Iris pigment epithelial cell (primary cell): ENCODE measurements around the gene HILPDA.
"Not testable (repeated sequence)": the region's sequence is repeated elsewhere in the genome, so short reads cannot be mapped to it uniquely, and the experiment has no call there.

Source experiments
- DNase-seq: peaks from one replicate; pipeline ENCODE4 v3.0.0-alpha.2; 2011; ENCODE audit warnings: low read depth

HILPDA gene

DNA sequence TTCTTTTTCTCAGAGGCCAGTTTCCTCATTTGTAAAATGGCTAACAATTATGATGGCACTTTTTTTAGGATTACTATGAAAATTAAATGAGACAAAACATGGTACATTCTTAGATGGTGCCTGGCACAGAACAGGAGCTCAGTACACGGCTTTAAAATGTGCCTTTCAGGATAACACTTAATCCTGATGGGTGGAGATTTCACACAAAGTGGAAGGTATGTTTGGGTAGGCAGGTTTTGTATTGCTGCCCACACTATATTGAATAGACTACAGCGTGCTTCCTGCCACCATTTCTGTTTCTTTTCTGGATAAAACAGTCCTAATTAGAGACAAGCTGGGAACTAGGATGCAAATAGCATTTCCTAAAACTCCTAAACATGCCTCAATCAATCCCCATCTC lies 23.9 kb upstream of the HILPDA start:
- DNase-seq: no peak

DNA sequence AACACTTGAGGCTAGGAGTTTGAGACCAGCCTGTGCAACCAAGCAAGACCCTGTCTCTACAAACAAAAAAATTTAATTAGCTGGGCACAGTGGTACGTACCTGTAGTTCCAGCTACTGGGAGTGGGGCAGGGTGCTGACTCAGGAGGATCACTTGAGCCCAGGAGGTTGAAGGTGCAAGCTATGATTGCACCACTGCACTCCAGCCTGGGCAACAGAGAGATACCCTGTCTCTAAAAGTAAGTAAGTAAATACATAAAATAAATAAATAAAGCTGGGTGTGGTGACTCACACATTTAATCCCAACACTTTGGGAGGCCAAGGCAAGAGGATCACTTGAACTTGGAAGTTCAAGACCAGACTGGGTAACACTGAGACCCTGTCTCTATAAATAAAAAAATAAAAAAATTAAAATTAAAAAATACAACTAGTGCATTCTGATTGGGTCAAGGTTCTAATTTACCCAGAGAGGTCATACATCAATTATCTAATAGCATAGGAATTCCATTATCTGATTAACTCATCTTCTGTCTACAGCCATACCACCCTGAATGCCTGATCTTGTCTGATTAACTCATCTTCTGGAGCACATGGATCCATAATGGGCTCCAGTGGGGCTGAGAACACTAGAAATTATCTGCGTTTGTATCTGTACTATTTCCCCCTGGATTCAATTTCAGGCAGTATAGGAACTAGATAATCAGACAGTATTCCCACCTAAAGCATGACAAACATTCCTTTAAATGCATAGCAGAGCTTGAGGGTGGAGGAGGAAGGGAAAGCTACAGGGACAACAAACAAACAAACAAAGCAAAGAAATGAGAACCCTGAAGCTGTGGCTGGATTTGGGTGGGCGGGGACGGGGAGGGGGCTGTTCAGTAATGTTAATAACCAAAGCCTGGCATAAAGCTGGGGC lies 21.0 kb upstream of the HILPDA start:
- DNase-seq: no peak

DNA sequence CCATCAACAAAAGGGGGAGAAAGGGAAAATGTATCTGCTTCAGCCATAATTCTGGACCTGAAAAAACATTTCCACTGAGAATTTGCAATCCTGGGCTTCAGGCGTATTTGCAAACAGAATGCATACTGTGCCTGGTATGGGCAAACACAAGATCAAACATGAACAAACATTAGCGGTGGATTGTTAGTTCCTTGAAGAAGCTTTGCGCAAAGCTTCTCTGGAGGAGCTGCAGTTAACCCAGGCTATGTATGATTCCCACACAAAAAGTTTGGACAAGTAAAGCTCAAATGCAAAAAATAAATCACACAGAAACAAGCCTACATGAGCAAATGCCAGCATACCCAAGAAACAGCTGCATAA lies 20.4 kb upstream of the HILPDA start:
- DNase-seq: no peak

DNA sequence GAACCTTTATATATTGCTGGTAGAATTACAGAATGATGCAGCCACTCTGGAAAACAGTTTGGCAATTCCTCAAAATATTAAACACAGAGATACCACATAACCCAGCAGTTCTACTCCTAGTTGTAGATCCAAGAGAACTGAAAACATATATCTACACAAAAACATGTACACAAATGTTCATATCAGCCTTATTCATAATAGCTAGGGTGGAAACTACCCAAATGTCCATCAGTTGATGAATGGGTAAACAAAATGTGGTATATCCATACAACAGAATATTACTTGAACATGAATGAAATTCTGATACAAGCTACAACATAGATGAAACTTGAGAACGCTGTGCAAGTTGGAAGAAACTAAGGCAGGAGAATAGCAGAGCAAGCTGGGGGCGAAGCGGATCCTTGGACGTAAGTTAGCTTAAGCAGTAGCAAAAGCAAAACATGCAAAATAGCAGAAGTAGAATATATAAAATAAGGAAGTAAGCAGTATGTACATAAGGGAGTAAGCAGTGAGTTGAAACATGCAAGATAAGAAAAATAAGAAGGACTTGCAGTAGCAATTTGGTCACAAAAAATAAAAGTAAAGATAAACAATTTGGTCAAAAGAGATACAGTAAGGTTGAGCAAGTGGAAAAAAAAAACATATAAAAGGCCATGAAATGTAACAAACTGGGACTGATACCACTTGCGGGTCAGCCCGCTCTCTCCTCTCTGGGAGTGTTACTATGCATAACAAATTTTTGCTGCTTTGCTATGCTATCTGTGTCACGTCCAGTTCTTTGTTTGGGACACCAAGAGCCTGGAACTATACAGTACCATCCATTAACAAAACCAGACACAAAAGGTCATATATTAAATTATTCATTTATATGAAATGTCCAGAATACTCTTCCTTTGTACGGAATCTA lies 18.0 kb upstream of the HILPDA start:
- DNase-seq: no peak

DNA sequence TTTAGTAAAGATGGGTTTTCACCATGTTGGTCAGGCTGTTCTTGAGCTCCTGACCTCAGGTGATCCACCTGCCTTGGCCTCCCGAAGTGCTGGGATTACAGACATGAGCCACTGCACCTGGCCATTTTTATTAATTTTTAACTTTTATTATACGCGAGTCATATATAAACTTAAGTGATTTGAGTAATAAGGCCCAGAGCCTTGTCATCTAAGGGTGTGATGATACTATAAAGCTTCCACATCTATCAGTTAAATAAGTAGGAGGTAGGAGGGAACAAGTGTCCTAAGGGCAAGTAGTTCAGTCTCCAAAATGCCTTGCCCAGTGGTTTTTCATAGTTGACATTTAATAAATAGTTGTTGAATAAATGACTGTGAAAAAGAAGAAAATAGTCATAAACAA lies 13.3 kb upstream of the HILPDA start:
- no peak for DNase-seq

DNA sequence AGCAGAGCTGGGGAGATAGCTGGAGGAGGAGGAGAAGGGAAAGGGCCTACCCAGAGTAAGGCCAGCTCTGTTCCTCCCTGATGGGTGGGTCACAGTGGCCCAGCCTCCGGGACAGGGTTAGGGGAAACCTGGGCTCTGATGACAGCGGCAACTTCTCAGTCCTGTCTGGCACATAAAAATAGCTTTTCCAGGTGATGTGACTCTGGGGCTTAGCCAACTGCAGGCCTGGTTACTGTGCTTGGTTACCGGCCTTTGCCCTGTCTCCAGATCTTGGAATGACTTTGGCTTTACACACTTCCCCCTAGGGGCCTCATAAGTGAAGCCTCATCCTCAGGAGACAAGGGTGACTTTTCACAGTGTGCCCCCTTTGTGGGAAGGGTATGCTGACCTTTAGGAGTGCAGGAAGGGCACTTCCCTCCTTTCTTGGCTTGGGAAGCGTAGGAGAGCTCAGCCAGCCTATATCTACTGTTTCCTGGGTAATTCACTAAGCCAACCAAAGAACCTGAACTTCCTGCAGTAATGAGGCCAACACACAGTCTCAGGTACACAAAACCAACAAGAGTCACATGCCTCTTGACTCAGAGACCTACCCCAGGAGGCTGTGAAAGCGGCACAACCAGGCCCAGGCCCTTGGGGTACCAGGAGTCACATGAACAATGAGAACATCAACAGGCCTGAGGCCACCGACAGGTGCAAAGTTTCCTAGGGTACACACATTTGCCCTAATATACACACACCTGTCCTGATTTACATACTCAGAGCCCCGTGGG lies 11.7 kb upstream of the HILPDA start:
- no peak for DNase-seq

DNA sequence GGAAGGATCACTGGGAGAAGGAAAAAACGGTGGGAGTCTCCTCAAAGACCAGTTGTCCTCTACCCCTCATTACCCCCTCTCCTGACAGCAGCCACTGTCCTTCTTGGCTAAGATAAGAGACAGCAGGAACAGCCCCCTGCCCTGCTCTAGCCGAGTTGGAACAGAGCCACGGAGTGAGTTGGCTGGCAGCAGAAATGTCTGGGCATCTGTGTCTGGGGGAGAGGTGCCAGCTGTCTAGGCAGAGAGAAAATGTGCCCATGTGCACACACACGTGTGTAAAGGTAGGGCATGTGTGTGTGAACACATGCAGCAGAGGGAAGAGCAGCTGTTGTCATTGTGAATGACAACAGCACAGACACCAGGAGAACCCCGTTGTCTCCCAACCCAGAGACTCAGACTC lies 9.4 kb upstream of the HILPDA start:
- DNase-seq: no peak

DNA sequence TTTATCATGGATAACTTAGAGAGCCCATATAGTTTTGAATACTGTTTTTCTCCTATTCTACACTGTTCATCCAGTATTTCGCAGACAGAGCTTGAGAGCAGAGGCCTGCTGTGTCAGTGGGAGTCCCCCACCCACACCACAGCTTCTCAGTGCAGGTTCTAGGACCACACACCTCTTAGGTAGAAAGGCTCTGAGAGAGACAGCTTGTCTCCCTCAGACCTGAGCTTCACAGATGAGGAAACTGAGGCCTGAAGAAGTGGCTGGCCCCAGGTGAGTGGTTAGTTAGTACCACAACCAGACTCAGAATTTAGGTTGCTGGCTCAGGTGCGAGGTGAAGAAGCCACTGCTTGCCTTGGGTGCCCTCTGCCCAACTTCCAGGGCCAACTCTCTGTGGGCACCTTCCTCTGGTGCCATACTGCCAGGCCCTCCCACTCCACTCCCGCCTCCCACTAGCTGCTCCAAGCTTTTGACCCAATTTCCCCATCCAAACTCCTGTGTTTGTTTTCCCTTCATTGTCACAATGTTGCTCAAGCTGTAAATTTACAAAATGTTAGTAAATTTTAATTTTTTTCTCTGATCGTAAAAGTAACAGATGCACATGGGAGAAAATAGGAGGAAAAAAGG lies 7.6 kb upstream of the HILPDA start:
- DNase-seq: no peak

DNA sequence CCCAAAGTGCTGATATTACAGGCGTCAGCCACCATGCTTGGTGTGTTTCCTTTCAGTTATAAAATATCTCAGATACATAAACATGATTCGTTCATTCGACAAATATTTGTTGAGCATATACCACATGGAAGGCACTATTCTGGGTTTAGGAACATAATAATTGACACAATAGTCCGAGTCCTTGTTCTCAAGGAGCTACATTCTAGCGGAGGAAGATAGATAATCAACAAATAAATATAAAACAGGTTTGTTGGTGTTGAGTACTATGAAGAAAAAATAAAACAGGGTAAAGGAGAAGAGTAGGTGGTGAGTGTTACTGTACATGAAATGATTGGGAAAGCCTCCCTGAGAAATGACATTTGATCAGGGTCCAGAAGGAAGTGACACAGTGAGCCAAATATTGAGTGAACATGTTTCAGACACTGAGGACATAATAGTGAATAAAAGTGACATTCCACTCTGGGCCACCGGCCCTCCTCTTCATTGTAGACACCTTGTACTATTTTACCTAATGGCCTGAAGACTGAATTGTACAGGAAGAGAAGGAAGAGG lies 6.9 kb upstream of the HILPDA start:
- DNase-seq: no peak

DNA sequence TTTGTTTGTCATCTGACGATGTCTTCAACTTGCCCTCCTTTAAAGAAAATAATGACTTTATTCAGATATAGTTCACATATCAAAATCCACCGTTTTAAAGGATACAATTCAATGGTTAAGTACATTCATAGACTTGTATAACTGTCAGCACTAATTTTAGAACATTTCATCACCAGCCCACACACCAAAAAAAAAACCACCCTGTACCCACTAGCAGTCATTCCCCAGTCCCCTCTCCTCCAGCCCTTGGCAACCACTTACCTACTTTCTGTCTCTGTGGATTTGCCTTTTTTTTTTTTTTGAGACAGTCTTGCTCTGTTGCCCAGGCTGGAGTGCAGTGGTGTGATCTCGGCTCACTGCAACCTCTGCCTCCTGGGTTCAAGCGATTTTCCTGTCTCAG lies 5.3 kb upstream of the HILPDA start:
- no peak for DNase-seq

DNA sequence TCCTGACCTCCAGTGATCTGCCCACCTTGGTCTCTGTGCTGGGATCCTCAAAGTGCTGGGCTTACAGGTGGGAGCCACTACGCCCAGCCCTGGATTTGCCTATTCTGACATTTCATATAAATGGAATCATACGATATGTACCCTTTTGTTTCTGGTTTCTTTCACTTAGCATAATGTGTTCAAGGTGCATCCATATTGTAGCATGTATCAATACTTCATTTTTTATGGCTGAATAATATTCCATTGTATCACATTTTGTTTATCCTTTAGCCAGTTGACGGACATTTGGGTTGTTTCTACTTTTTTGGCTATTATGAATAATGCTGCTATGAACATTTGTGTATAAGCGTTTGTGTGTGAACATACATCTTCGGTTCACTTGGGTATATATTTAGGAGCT lies 4.8 kb upstream of the HILPDA start:
- DNase-seq: no peak

DNA sequence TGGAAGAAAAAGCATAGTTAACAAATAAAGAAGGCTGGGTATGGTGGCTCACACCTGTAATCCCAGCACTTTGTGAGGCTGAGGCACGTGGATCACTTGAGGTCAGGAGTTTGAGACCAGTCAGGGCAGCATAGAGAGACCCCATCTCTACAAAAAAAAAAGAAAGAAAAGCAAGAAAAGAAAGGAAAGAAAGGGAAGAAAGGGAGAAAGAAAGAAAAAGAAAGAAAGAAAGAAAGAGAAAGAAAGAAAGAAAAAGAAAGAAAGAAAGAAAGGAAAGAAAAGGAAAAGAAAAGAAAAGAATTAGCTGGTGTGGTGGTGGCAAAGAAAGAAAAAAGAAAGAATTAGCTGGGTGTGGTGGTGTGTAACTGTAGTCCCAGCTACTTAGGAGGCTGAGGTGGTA lies 3.1 kb upstream of the HILPDA start:
- no peak for DNase-seq

DNA sequence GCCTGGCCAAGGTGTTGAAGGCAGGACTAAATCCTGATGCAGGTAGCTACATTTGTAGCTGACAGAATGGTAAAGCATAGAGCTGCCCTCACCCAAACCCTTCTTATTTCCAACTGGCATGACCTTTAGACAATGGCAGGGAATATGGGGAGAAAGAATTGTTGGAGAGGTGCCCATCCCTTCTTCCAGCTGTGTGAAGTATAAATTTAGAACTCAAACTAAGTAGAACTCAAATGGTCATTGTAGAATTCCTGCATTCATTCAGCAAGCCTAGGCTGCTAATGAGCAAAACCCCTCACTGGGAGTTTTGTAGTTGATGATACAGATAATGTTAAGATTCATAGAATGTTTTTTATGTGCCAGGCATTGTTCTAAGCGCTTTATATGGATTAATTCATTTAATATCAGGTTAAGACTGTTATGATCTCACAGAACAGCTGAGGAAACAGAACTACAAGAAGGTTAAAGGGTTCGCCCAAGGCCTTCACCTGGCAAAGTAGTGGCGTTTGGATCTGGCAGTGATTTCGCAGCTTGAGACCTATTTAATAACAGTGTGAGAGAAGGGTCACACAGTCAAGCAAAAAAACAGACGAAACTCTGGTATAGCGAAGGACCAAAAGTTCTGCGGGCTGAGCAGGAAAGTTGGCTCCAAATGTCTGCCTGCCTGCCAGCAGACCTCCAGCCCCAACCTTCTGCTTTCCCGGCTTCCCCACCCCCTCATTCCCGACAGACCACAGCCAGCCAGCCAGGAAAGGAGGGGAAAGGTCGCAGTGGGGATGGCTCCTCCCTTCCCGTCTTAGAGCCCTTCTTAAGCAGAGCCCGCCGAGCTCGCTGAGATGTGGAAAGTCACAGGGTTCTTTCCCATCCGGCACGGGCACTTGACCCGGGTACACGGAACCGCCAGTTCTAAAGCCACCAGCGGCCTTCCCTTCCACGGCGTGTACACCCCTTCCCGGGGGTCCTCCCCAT lies 1.6 kb upstream of the HILPDA start:
- DNase-seq: peak; percentile 84

DNA sequence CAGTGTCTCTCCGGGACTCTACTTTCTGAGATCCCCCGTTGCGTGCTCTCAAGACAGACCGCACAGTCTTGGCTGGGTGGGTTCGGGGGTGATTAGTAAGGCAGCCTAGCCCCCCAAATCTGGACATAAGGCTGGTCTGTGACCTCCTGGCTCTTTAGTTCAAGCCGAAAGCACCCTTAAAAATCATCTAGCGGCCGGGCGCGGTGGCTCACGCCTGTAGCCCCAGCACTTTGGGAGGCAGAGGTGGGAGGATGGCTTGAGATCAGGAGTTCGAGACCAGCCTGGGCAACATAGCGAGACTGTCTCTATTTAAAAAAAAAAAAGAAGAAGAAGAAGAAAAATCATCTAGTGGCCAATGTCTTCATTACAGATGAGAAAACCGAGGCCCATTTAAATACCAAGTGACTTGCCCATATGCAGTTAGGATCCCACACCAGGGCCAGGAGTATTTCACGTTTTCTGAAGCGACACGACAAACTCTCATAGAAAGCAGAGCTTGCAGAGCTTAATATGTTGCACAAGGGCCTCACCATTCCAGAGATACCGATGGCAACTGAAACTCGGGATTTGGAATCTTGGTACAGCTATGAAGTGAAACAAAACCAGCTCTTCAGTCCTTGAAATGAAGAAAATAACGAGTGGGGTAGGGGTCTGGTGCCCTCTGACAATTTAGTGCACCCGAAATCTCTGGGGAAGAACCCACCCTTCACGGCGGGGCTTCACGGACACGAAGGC lies 703 bp upstream of the HILPDA start:
- peak; percentile 64 for DNase-seq

DNA sequence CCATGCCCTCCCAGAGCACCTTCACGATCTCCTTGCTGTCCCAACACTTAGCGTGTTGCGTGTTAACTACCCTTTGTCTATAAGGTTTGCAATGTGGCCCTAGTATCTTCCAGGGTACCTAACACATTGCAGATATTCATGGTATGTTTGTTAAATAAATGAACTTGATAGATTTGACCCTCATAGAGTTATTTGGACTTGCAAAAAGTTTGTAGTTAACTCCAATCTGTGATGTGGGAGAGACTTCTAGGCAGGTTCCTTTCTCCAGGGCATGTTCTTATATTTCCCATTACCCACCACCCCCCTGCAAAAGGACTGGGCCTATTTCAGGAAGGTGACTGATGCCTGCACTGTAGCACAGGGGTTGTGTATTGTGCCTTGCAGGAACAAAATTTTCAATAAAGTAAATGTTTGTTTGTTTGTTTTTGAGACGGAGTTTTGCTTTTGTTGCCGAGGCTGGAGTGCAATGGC lies 612 bp downstream of the HILPDA start:
- DNase-seq: peak; percentile 6

DNA sequence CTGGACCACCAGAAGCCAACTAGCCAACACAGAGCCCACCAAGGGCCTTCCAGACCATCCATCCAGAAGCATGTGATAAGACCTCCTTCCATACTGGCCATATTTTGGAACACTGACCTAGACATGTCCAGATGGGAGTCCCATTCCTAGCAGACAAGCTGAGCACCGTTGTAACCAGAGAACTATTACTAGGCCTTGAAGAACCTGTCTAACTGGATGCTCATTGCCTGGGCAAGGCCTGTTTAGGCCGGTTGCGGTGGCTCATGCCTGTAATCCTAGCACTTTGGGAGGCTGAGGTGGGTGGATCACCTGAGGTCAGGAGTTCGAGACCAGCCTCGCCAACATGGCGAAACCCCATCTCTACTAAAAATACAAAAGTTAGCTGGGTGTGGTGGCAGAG lies 1.7 kb downstream of the HILPDA start:
- not testable (repeated sequence) for DNase-seq

DNA sequence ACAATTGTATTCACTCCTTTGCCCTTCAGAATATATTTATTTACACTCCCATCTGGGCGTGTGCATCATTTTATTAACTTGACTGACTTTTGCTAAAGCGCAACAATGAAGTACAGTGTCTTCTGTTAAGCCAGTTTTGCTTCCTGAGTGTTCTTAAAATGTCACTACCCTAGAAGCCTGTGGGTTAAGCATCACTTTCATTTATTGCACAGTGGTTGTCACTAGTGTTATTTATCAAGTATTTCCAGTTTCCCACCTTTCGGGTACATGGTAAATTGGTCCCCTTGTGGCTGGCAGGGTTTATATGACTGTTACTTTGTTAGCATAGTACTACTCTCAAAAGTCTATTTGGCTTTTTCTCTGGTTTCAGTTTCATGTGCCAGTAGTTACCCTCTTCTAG lies 3.3 kb downstream of the HILPDA start:
- no peak for DNase-seq

DNA sequence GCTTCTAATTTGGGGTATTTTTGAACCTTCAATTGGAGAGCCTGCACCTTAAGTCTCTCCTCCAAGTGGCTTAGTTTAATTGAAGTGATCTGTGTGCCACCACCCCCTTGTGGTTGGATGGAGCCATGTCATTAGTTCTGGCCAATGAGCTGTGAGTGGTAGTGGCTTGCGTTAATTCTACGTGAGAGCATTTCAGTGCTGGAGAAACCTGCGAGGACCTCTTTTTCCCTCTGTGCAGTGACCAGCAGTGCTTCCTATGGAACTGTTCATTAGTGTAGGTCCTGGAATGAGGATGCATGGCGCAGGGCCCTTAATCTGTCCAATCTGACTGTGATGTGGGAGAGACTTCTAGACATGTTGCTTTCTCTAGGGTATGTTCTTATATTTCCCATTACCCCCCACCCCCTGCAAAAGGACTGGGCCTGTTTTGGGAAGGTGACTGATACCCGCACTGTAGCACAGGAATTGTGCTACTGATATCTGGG lies 3.8 kb downstream of the HILPDA start:
- DNase-seq: peak; percentile 80

DNA sequence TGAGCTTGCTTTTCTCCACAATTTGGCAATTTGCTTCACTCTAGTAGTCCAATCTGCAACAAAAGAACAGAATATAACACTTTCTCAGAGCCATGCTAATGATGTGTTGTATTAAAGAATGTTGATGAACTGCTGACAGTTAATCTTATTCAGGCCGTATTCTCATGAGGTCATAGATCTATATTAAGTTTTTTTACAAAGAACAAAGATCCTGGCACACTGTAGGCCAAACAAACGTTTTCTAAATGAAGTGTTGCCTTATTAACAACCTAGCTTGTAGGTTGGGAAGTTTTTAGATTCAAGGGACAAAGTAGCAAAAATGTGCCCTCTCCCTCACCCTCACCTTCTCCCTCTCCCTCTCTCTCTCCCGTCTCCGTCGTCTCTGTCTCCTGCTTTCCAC lies 6.8 kb downstream of the HILPDA start:
- no peak for DNase-seq
